GM13977 (cell line): Measurements from ENCODE around the gene GALNTL6.

Source experiments
- DNase-seq: peaks from one replicate; pipeline ENCODE4 v3.0.0; 2012; ENCODE audit warnings: low spot score
- in situ Hi-C: fragments of 300-500 bp; cut with MboI; formaldehyde crosslinking; loops from one replicate; pipeline ENCODE4 v1.12.0; 2022; ENCODE audit warnings: low sequenced_read_pairs, low pct_unique_long_range_greater_than_20kb, mixed read lengths, inconsistent platforms; ENCODE audit not compliant: unreplicated experiment
- TF ChIP-seq, protein P1 (sequence below): IDR thresholded peaks from 2 replicates; pipeline ENCODE4 v1.5.1; 2012; ENCODE audit warnings: mild to moderate bottlenecking, control low read depth; ENCODE audit not compliant: insufficient read depth; ENCODE audit errors: extremely low read depth, missing control alignments

GALNTL6 gene

DNA sequence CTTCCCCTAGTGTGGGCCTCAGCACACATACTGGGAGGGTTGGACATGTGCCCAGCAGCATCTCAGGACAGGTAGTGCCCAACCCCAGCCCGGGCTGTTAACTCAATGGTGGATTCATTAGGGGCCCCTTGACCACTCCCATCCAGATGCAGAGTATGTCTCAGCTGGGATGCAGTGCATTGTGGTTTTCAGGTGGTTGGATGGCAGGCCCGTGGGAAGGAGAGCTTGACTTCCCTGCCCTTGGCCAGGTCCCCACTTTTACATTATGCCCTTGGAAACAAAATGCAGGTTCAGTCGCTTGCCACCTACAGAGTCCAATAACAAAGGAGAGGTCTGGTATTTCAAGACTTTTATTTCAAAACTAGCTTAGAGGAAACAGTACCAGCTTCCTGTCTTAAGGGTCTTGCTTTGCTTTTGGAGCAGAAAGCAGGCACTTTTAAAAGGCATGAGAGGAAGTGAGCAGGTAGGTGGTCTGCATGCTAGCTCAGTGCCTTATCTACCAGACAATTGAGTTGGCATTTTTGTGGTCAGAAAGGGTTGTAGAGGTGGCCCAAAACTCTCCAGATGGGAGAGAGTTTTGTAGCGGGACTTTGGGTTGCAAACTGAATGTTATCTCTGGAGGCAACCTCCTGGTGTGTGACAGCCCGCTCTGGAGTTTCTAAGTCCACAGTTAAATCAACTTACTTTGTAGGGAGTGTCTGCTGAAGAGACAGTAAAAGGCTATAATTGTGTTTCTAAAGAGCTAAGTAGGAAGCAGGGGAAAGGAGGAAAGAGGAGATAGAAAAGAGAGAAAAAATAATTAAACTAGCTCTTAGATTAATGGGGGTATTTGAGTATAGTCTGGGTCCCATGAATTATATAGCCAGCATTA lies 171.0 kb downstream of the GALNTL6 start:
- TF ChIP-seq, protein P1, sequence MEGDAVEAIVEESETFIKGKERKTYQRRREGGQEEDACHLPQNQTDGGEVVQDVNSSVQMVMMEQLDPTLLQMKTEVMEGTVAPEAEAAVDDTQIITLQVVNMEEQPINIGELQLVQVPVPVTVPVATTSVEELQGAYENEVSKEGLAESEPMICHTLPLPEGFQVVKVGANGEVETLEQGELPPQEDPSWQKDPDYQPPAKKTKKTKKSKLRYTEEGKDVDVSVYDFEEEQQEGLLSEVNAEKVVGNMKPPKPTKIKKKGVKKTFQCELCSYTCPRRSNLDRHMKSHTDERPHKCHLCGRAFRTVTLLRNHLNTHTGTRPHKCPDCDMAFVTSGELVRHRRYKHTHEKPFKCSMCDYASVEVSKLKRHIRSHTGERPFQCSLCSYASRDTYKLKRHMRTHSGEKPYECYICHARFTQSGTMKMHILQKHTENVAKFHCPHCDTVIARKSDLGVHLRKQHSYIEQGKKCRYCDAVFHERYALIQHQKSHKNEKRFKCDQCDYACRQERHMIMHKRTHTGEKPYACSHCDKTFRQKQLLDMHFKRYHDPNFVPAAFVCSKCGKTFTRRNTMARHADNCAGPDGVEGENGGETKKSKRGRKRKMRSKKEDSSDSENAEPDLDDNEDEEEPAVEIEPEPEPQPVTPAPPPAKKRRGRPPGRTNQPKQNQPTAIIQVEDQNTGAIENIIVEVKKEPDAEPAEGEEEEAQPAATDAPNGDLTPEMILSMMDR: no peak
- in situ Hi-C loops: no loop called here
- DNase-seq: no peak

- no peak for DNase-seq
- TF ChIP-seq, protein P1: no peak
- in situ Hi-C loops: no loop called here
Observed at GRCh38 chr4:171985129-171985528, 171.9 kb downstream of the GALNTL6 start.

GRCh38 chr4:171993247-171993646 lies 180.0 kb downstream of the GALNTL6 start:
- no peak for DNase-seq
- TF ChIP-seq, protein P1: no peak
- in situ Hi-C loops: no loop called here

- TF ChIP-seq, protein P1: no peak
- in situ Hi-C loops: no loop called here
- DNase-seq: no peak
Observed at GRCh38 chr4:172007889-172008288, 194.7 kb downstream of the GALNTL6 start.

GRCh38 chr4:172009446-172010230 lies 196.4 kb downstream of the GALNTL6 start:
- TF ChIP-seq, protein P1: no peak
- in situ Hi-C loops: no loop called here
- DNase-seq: no peak

DNA sequence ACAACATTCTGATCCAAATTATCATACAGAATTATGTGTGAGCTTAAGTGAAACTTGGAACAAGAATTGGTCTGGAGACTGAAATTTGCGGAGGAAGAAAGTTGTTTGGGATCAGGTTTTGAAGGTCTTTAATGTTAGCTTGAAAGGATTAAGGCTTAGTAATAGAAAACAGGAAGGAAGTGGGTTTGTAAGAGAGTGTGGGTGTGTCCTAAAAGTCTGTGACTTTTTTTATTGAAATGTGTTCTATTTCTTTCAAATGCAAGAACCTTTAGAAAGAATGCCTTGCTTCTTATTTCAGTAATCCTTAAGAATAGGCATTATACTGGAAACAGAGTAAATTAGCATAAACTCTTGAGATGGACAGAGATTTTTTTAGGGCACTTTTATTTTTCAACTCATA lies 198.0 kb downstream of the GALNTL6 start:
- DNase-seq: no peak
- in situ Hi-C loops: no loop called here
- TF ChIP-seq, protein P1: no peak
